Measurements from ENCODE around the gene NCOR2. TPM values are rescaled to one million over a fixed set of nuclear protein-coding genes. Genes with fewer than 3 reads are reported as not detected.

The NCOR2 gene
- total RNA-seq, 2 donors from 2014 or later = 137 to 148 TPM

DNA sequence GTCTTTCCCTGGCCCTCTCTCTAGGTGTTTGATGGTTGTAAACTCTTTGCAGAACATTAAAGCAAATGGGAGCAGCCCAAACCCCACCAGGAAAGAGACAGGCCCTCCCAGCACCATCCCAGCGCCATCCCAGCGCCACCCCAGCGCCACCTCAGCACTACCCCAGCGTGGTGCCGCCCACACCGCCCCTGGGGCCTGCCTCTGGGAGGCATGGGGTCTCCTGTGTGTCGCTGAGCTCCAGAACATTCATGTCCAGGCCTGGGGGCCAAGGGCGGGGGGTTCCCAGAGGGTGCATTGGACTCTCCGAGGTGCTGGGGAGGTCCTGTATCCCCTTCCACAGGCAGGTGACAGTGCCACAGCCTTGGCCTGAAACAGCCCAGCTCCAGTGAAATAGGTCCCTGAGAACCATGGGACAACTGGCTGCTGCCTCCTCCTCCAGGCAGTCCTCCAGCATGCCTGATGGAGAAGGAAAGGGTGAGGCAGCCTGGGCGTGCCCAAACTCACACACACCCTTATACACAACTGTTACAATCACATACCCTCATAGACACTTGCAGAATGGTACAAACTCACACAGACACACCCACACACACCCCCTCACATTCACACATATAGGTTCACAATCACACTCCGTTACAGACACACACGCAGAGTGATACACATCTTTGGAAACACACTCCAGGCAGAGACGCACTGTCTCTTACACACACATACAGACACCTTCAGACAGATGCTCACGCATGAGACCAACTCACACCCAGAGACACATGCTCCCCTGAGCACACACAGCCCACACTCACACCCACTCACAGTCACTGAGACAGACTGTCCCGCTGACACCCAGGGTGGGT lies 44.4 kb upstream of the NCOR2 start:
- no peaks in the 10 kb centered on the region for H3K36me3 ChIP-seq
- H3K9me3 ChIP-seq = no peaks in the 10 kb centered on the region
- peaks cover 13% of the 10 kb centered on the region for H3K4me1 ChIP-seq
- no peak for DNase-seq
- no peak overlapping the region for H3K4me3 ChIP-seq
- H3K9ac ChIP-seq (ENCODE audit: low read depth in 2 of 2, low read length in 2 of 2) = no peak overlapping the region
- TF ChIP-seq, protein P1, sequence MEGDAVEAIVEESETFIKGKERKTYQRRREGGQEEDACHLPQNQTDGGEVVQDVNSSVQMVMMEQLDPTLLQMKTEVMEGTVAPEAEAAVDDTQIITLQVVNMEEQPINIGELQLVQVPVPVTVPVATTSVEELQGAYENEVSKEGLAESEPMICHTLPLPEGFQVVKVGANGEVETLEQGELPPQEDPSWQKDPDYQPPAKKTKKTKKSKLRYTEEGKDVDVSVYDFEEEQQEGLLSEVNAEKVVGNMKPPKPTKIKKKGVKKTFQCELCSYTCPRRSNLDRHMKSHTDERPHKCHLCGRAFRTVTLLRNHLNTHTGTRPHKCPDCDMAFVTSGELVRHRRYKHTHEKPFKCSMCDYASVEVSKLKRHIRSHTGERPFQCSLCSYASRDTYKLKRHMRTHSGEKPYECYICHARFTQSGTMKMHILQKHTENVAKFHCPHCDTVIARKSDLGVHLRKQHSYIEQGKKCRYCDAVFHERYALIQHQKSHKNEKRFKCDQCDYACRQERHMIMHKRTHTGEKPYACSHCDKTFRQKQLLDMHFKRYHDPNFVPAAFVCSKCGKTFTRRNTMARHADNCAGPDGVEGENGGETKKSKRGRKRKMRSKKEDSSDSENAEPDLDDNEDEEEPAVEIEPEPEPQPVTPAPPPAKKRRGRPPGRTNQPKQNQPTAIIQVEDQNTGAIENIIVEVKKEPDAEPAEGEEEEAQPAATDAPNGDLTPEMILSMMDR (IDR thresholded peaks at IDR 0.05) = no peak
- intact Hi-C loops (cut with DNase I) = no loop called here
- H3K27me3 ChIP-seq = no peaks in the 10 kb centered on the region
- H3K27ac ChIP-seq = no peak overlapping the region

DNA sequence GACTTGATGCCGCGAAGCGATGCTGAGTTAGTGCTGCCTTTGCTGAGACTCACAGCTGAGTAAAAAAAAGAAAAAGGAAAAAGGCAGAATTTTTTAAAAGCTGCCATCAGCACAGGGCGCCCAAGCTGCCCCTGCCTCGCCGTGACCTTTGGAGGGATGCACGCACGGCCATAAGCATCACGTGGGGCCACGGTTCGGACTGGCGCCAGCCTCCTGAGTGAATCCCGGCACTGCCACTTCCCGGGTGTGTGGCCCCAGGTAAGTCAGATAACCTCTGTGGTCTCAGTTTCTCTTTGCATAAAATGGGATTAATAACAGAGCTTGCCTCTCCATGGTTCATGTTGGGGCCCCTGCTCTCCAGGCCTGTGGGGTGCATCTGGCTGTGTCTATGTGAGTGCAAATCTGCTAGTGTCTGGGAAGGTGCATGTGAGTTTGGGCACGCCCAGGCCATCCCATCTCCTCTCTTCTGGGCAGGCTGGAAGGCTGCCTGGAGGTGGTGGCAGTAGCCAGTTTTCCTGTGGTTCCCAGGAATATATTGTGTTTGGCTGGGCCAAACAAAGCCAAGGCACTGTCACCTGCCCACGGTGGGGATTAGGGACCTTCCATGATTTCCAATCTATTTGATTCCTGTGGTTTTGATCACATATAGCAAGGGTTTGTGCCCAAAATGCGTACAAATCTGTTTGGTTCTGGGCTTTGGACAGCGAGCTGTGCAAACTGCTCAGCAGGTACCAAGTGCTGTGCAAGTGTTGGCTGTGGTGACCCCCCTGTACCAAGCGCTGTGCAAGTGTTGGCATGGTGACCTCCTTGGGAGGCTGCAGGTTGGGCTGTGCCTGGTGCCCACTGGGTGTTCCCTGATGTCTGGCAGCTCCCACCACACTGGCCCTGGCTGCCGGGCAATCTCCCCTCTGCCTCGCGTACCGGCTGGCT lies 43.5 kb upstream of the NCOR2 start:
- no peak for DNase-seq
- Histone ChIP-seq H3K4me3 (no peak overlapping the region), H3K27me3 (no peaks in the 10 kb centered on the region), H3K4me1 (peaks cover 13% of the 10 kb centered on the region), H3K36me3 (no peaks in the 10 kb centered on the region), H3K9ac (ENCODE audit: low read depth in 2 of 2, low read length in 2 of 2) (no peak overlapping the region), H3K9me3 (no peaks in the 10 kb centered on the region), H3K27ac (no peak overlapping the region)
- TF ChIP-seq, protein P1 (IDR thresholded peaks at IDR 0.05) = no peak
- intact Hi-C loops (cut with DNase I) = no loop called here

DNA sequence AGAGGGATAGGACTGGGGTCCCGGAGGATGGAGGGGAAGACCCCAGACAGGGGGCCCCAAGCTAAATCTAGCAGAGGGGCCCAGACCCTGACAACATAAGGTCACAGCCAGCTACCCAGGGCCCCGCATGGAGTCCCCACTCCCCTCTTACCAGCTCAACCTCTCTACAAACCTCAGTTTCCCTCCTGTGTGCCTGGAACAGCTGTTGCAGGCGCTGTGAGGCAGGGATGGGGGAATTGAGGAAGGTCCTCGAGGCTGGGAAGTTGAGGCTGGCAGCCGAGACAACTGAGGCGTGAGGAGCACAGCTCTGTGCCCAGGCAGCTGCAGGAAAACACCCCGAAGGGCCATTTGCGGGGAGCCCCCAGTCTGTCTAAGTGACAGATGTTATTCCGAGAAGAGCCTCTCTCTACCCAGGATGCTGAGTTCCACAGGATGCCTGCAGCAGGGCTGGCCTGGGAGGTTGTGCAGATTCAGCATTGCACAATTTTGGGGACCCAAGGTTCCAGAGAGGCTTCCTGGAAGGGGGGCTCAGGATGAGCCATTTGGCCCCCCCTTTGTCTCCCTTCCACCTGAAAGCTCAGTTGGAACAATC lies 42.7 kb upstream of the NCOR2 start:
- DNase-seq = no peak
- Histone ChIP-seq H3K9ac (ENCODE audit: low read depth in 2 of 2, low read length in 2 of 2) (peak overlapping the region in 1 of 2 donors; percentile 3), H3K27me3 (no peaks in the 10 kb centered on the region), H3K4me3 (no peak overlapping the region), H3K36me3 (no peaks in the 10 kb centered on the region), H3K4me1 (peaks cover 18% of the 10 kb centered on the region), H3K27ac (no peak overlapping the region), H3K9me3 (no peaks in the 10 kb centered on the region)
- intact Hi-C loops (cut with DNase I) = no loop called here
- TF ChIP-seq, protein P1 (IDR thresholded peaks at IDR 0.05) = no peak

DNA sequence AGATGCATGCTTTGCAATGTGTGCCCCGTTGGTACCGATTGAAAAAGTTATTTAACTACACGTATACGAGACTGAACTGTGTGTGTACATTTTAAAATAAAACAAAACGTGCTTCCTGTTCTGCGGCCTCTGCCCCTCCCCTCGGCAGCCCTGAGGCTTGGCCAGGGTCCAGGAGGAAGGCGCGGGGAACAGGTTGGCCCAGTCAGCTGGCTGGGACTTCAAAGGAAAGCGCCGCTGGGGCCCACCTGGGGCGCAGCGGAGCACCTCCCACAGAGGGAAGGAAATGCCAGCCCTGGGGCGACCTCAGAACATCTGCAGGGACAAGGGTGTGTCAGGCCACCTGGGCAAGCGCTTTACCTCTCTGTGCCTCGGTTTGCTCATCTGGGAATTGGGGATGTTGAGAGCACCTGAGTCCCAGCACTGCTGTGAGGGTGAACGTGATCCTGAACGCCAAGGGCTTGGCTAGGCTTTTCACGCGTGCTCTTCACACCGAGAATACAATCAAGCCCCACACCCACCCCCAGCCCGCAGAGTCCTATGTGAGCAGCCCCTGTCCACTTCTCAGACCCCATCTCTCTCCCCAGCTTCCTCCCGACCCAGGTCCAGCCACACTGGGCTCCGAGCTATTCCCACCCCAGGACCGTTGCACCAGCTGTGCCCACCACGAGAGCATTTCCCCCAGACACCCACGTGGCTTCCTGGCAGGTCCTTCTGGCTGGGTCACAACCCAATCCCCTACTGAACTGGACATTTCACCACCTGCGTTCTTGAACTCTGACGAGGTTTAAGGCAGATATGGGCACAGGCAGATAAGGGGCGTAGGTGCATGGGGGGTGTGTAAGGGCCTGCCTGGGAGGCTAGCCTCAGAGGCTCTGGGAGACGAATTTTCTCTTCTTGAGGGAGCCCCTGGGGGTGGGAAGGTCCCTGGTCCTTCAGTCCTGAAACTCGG lies 41.9 kb upstream of the NCOR2 start:
- intact Hi-C loops (cut with DNase I) = no loop called here
- Histone ChIP-seq H3K36me3 (no peaks in the 10 kb centered on the region), H3K27ac (peak overlapping the region; percentile 78), H3K9ac (ENCODE audit: low read depth in 2 of 2, low read length in 2 of 2) (peak overlapping the region; percentile 7 to 39), H3K27me3 (no peaks in the 10 kb centered on the region), H3K4me3 (no peak overlapping the region), H3K9me3 (no peaks in the 10 kb centered on the region), H3K4me1 (peaks cover 20% of the 10 kb centered on the region)
- DNase-seq = peak; percentile 98
- TF ChIP-seq, protein P1 (IDR thresholded peaks at IDR 0.05) = no peak

Data from colonic mucosa (tissue), 4 donors.